HepG2 (cell line): ENCODE measurements around the gene HSD3B7. TPM values are rescaled to one million over a fixed set of nuclear protein-coding genes. Genes with fewer than 3 reads are reported as not detected.

Experiments used
- ATAC-seq: fragments of 200-7000 bp; cut with Tn5 transposase; 3 replicates; pipeline ENCODE4 v1.9.1; 2020; ENCODE audit warnings: mild to moderate bottlenecking, moderate library complexity
- BruUV-seq: library from RNA; stranded (reverse); fragments of 400-500 nt; replicated peaks from 2 replicates; lab custom pipeline; 2021; lab: Mats Ljungman, UMichigan
- CTCF ChIA-PET: fragments of 300-600 bp; formaldehyde crosslinking; extraction: SDS; loops from one replicate; lab custom pipeline; 2021; ENCODE audit warnings: low total read pairs, inconsistent platforms, low intra/inter-chr PET ratio; lab: Yijun Ruan, JAX
- POLR2A ChIA-PET: fragments of 350-600 bp; sonication (Branson Sonifier 250); formaldehyde crosslinking; loops from one replicate; lab custom pipeline; 2020; ENCODE audit warnings: antibody characterized with exemption, inconsistent platforms; lab: Yijun Ruan, JAX
- DNase-seq: peaks from one replicate; pipeline ENCODE4 v3.0.0-alpha.2; 2015; ENCODE audit warnings: low spot score
- FAIRE-seq: peaks from 3 replicates; lab custom pipeline; 2011; peaks lifted over from hg19 to GRCh38; lab: Jason Lieb, UNC
- H2AFZ ChIP-seq: one replicate; pipeline ENCODE4 v1.6.1; 2011; ENCODE audit warnings: low read length, inconsistent platforms
- H3K27ac ChIP-seq: fragments of 300-600 bp; 3 replicates; pipeline ENCODE4 v1.8.0; 2011; ENCODE audit warnings: mixed run types, mild to moderate bottlenecking, mixed read lengths, low read length, inconsistent platforms; ENCODE audit not compliant: insufficient read depth; ENCODE audit errors: extremely low read length
- H3K27me3 ChIP-seq, 2 experiments: fragments of 200-600 bp in 1 of 2; 2 replicates in 1 of 2; 3 replicates in 1 of 2; pipeline versions ENCODE4 v1.6.0 to v1.8.0; 2011; ENCODE audit warnings: low read length in 2 of 2, mild to moderate bottlenecking in 2 of 2, moderate library complexity in 2 of 2, inconsistent platforms in 1 of 2; ENCODE audit not compliant: insufficient read depth in 2 of 2, control insufficient read depth in 1 of 2
- H3K36me3 ChIP-seq, 2 experiments: fragments of 200-600 bp in 1 of 2; replicated peaks in 1 of 2; 2 replicates in 1 of 2; 3 replicates in 1 of 2; pipeline versions ENCODE4 v1.5.1 to v1.8.0; 2011; ENCODE audit warnings: low read length in 2 of 2, inconsistent platforms in 1 of 2; ENCODE audit not compliant: insufficient read depth in 2 of 2, control insufficient read depth in 1 of 2
- H3K4me1 ChIP-seq: 2 replicates; pipeline ENCODE4 v1.5.1; 2012; ENCODE audit warnings: low read length, inconsistent platforms; ENCODE audit not compliant: insufficient read depth
- H3K4me2 ChIP-seq: 2 replicates; pipeline ENCODE4 v1.6.0; 2011; ENCODE audit warnings: low read depth, low read length, inconsistent platforms
- H3K4me3 ChIP-seq, 3 experiments: fragments of 200-600 bp in 1 of 3; sonication (generic), shearing (Covaris generic) in 1 of 3; replicated peaks in 1 of 3; 2 replicates each; pipeline ENCODE4 v1.5.1; 2011 to 2016; ENCODE audit warnings: low read length in 3 of 3, inconsistent platforms in 2 of 3, low read depth in 2 of 3, mild to moderate bottlenecking in 2 of 3, control low read depth in 1 of 3, mixed read lengths in 1 of 3; ENCODE audit not compliant: insufficient read depth in 1 of 3
- H3K79me2 ChIP-seq: one replicate; pipeline ENCODE4 v1.6.1; 2011; ENCODE audit warnings: low read length, inconsistent platforms; ENCODE audit not compliant: insufficient read depth
- H3K9ac ChIP-seq: 2 replicates; pipeline ENCODE4 v1.6.0; 2011; ENCODE audit warnings: mild to moderate bottlenecking, low read depth, low read length, inconsistent platforms; ENCODE audit not compliant: insufficient read depth
- H3K9me3 ChIP-seq: 2 replicates; pipeline ENCODE4 v1.5.1; 2012; ENCODE audit warnings: mild to moderate bottlenecking, low read length
- H4K20me1 ChIP-seq: 2 replicates; pipeline ENCODE4 v1.6.0; 2011; ENCODE audit warnings: inconsistent platforms, mild to moderate bottlenecking, low read length, moderate library complexity; ENCODE audit not compliant: insufficient read depth
- AHR ChIP-seq: IDR thresholded peaks from 2 replicates; pipeline ENCODE4 v1.6.1; 2018; ENCODE audit warnings: missing genetic modification reagents, missing compliant biosample characterization
- IRF1 ChIP-seq: sonication (generic); formaldehyde crosslinking; IDR thresholded peaks from 2 replicates; pipeline ENCODE4 v1.4.0; 2020; ENCODE audit warnings: low read depth, mild to moderate bottlenecking, missing genetic modification reagents
- POGZ ChIP-seq: sonication (generic); formaldehyde crosslinking; IDR thresholded peaks from 2 replicates; pipeline ENCODE4 v1.4.0; 2020; ENCODE audit warnings: mild to moderate bottlenecking, missing genetic modification reagents
- PRPF4 ChIP-seq: fragments of 200-400 bp; formaldehyde crosslinking; IDR thresholded peaks from 2 replicates; pipeline ENCODE4 v1.6.1; 2016; ENCODE audit warnings: low read length, low read depth; ENCODE audit not compliant: poor library complexity, severe bottlenecking
- STAT6 ChIP-seq: sonication (generic); formaldehyde crosslinking; IDR thresholded peaks from 2 replicates; pipeline ENCODE4 v1.4.0; 2020; ENCODE audit warnings: missing genetic modification reagents, mild to moderate bottlenecking, borderline replicate concordance
- TOPORS ChIP-seq: sonication (generic); formaldehyde crosslinking; IDR thresholded peaks from 2 replicates; pipeline ENCODE4 v1.8.0; 2023; ENCODE audit warnings: mild to moderate bottlenecking, missing genetic modification reagents
- ZBTB38 ChIP-seq: sonication (generic); formaldehyde crosslinking; IDR thresholded peaks from 2 replicates; pipeline ENCODE4 v1.5.1; 2020; ENCODE audit warnings: mild to moderate bottlenecking, missing genetic modification reagents
- ZBTB46 ChIP-seq: sonication (generic); formaldehyde crosslinking; IDR thresholded peaks from 2 replicates; pipeline ENCODE4 v1.4.0; 2020; ENCODE audit warnings: mild to moderate bottlenecking, missing genetic modification reagents, borderline replicate concordance
- ZNF20 ChIP-seq: sonication (generic); formaldehyde crosslinking; IDR thresholded peaks from 2 replicates; pipeline ENCODE4 v1.4.0; 2020; ENCODE audit warnings: mild to moderate bottlenecking, moderate library complexity, missing genetic modification reagents
- ZNF224 ChIP-seq: sonication (generic); formaldehyde crosslinking; IDR thresholded peaks from 2 replicates; pipeline ENCODE4 v1.5.0; 2020; ENCODE audit warnings: mild to moderate bottlenecking, missing genetic modification reagents
- ZNF740 ChIP-seq: sonication (generic); formaldehyde crosslinking; IDR thresholded peaks from 2 replicates; pipeline ENCODE4 v1.4.0; 2020; ENCODE audit warnings: missing genetic modification reagents
- ZNF766 ChIP-seq: sonication (generic); formaldehyde crosslinking; IDR thresholded peaks from 2 replicates; pipeline ENCODE4 v1.5.0; 2020; ENCODE audit warnings: missing genetic modification reagents, borderline replicate concordance
- ZNF777 ChIP-seq: sonication (generic); formaldehyde crosslinking; IDR thresholded peaks from 2 replicates; pipeline ENCODE4 v1.4.0; 2020; ENCODE audit warnings: missing genetic modification reagents
- ZNF781 ChIP-seq: sonication (generic); formaldehyde crosslinking; IDR thresholded peaks from 2 replicates; pipeline ENCODE4 v1.5.1; 2020; ENCODE audit warnings: borderline replicate concordance, mild to moderate bottlenecking, missing genetic modification reagents; ENCODE audit errors: not compliant biosample characterization
- ZSCAN25 ChIP-seq: sonication (generic); formaldehyde crosslinking; IDR thresholded peaks from 2 replicates; pipeline ENCODE4 v1.8.0; 2022; ENCODE audit warnings: mild to moderate bottlenecking, missing genetic modification reagents
- WGBS: methylation state at CpG from one replicate; pipeline ENCODE4 v1.1.6; 2017; ENCODE audit warnings: low lambda C conversion rate; 5-methylcytosine and 5-hydroxymethylcytosine counted together
- in situ Hi-C: cut with HindIII; loops from 2 replicates; pipeline ENCODE4 v1.10.0; 2017; ENCODE audit warnings: low pct_unique_long_range_greater_than_20kb; ENCODE audit not compliant: extremely low pct_ligation_motif_present
- intact Hi-C: fragments of 100-400 bp; cut with micrococcal nuclease; formaldehyde crosslinking; loops from one replicate; pipeline ENCODE4 v1.10.0; 2022; ENCODE audit not compliant: unreplicated experiment
- polyA plus RNA-seq, 8 experiments: library from polyadenylated mRNA; depleted of rRNA in 3 of 8; stranded (reverse) in 7 of 8; unstranded in 1 of 8; fragments of >200 nt; fragmentation: Illumina TruSeq in 4 of 8; extraction: Trizol in 4 of 8; gene quantifications; 2 replicates each; pipeline versions ENCODE4 v1.2.1 to v1.2.3, GENCODE V29; 2011 to 2016; ENCODE audit warnings: low read depth in 4 of 8, missing spikeins in 1 of 8, mixed read lengths in 1 of 8; ENCODE audit not compliant: insufficient read depth in 1 of 8
- total RNA-seq, 5 experiments: library from RNA; depleted of rRNA; stranded (reverse); fragments of >200 nt; fragmentation: Illumina TruSeq; extraction: Trizol; gene quantifications; 2 replicates each; pipeline ENCODE4 v1.2.3, GENCODE V29; 2016; ENCODE audit warnings: low read depth in 1 of 5
- TF ChIP-seq, protein P1 (sequence below): sonication (generic); formaldehyde crosslinking; IDR thresholded peaks from 2 replicates; pipeline ENCODE4 v1.5.1; 2020; ENCODE audit warnings: missing genetic modification reagents, mild to moderate bottlenecking, borderline replicate concordance

The HSD3B7 gene
- total and polyA plus RNA-seq, 2 of the 13 experiments (the other 11 are each of a cell fraction or from before 2014, with no cell fraction given), result 32.9 to 69.7 TPM

DNA sequence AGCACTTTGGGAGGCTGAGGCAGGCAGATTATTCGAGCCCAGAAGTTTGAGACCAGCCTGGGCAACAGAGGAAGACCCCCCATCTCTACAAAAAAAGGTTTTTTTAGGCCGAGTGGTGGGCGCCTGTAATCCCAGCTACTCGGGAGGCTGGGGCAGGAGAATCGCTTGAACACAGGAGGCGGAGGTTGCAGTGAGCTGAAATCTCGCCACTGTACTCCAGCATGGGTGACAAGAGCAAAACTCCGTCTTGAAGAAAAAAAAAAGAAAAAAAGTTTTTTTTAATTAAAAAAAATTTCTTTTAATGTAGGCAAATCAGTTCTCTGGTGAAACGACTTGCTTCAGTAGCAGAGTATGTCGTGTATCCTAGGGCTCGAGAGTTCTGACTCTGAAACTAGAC lies 10.9 kb downstream of the HSD3B7 start:
- no peak overlapping the region for H2AFZ ChIP-seq
- H3K79me2 ChIP-seq, result no peaks in the 10 kb centered on the region
- FAIRE-seq (no peak), ATAC-seq (no peak), DNase-seq (no peak)
- POLR2A ChIA-PET, result interaction anchor here (0.6 to 5.9 kb wide), 13 partner anchors 8 to 458 kb away, joined by 4 to 81 read pairs (median 12); partner anchors contain the start of genes HSD3B7, KAT8, STX4 and ZNF646
- H3K4me1 ChIP-seq, result peaks cover 87% of the 10 kb centered on the region
- peak overlapping the region; percentile 79 for H3K9ac ChIP-seq
- H3K4me3 ChIP-seq, result peak overlapping the region; percentile 84 to 89 (median 84)
- no TSS peak for BruUV-seq
- WGBS, result 63% methylated on average over 11 of the region's 11 CpGs
- peak overlapping the region; percentile 97 for H3K4me2 ChIP-seq
- H4K20me1 ChIP-seq, result no peaks in the 10 kb centered on the region
- intact Hi-C loops (loop anchor here (1.0 to 5.0 kb wide), 3 partner anchors 11 to 209 kb away; partner anchors contain the start of genes HSD3B7 and ZNF629), in situ Hi-C loops (loop anchor here (10.0 to 25.0 kb wide), 2 partner anchors 716 to 879 kb away; partner anchors contain the start of gene ZNF267)
- no peaks in the 10 kb centered on the region for H3K36me3 ChIP-seq
- H3K27me3 ChIP-seq, result no peaks in the 10 kb centered on the region
- CTCF ChIA-PET, result no interaction called here
- H3K27ac ChIP-seq, result peak overlapping the region; percentile 93
- no peaks in the 10 kb centered on the region for H3K9me3 ChIP-seq
- TF ChIP-seq ZSCAN25 (CRISPR knock-in tag), result no peak
- no peak for TF ChIP-seq ZBTB46 (CRISPR knock-in tag)
- no peak for TF ChIP-seq IRF1 (CRISPR knock-in tag)
- TF ChIP-seq ZNF740 (CRISPR knock-in tag), result no peak
- TF ChIP-seq, protein P1, sequence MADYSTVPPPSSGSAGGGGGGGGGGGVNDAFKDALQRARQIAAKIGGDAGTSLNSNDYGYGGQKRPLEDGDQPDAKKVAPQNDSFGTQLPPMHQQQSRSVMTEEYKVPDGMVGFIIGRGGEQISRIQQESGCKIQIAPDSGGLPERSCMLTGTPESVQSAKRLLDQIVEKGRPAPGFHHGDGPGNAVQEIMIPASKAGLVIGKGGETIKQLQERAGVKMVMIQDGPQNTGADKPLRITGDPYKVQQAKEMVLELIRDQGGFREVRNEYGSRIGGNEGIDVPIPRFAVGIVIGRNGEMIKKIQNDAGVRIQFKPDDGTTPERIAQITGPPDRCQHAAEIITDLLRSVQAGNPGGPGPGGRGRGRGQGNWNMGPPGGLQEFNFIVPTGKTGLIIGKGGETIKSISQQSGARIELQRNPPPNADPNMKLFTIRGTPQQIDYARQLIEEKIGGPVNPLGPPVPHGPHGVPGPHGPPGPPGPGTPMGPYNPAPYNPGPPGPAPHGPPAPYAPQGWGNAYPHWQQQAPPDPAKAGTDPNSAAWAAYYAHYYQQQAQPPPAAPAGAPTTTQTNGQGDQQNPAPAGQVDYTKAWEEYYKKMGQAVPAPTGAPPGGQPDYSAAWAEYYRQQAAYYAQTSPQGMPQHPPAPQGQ, result 0 out of 2 replicates have a peak, but pooled peaks have one; percentile 20
- TF ChIP-seq POGZ (CRISPR knock-in tag), result 0 out of 2 replicates have a peak, but pooled peaks have one; percentile 13
- peak; percentile 92 for TF ChIP-seq PRPF4
- no peak for TF ChIP-seq ZNF781
- 0 out of 2 replicates have a peak, but pooled peaks have one; percentile 1 for TF ChIP-seq ZNF766 (CRISPR knock-in tag)
- peak; percentile 25; the same call in 1 of the 2 replicates for TF ChIP-seq ZNF777 (CRISPR knock-in tag)
- TF ChIP-seq ZNF20, result 0 out of 2 replicates have a peak, but pooled peaks have one; percentile 16
- 0 out of 2 replicates have a peak, but pooled peaks have one; percentile 3 for TF ChIP-seq STAT6 (CRISPR knock-in tag)
- TF ChIP-seq TOPORS (CRISPR knock-in tag), result no peak
- TF ChIP-seq ZBTB38 (CRISPR knock-in tag), result peak; percentile 26
- TF ChIP-seq AHR (CRISPR knock-in tag), result no peak
- TF ChIP-seq ZNF224 (CRISPR knock-in tag), result 0 out of 2 replicates have a peak, but pooled peaks have one; percentile 1
